Right forelimb (tissue), 1 donor: ENCODE measurements around the gene HIBCH.
"Not testable (repeated sequence)": the region's sequence is repeated elsewhere in the genome, so short reads cannot be mapped to it uniquely, and the experiment has no call there.

Source experiments
- DNase-seq: peaks from one replicate; pipeline ENCODE4 v3.0.0-alpha.2; 2018

Gene HIBCH, protein sequence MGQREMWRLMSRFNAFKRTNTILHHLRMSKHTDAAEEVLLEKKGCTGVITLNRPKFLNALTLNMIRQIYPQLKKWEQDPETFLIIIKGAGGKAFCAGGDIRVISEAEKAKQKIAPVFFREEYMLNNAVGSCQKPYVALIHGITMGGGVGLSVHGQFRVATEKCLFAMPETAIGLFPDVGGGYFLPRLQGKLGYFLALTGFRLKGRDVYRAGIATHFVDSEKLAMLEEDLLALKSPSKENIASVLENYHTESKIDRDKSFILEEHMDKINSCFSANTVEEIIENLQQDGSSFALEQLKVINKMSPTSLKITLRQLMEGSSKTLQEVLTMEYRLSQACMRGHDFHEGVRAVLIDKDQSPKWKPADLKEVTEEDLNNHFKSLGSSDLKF

DNA sequence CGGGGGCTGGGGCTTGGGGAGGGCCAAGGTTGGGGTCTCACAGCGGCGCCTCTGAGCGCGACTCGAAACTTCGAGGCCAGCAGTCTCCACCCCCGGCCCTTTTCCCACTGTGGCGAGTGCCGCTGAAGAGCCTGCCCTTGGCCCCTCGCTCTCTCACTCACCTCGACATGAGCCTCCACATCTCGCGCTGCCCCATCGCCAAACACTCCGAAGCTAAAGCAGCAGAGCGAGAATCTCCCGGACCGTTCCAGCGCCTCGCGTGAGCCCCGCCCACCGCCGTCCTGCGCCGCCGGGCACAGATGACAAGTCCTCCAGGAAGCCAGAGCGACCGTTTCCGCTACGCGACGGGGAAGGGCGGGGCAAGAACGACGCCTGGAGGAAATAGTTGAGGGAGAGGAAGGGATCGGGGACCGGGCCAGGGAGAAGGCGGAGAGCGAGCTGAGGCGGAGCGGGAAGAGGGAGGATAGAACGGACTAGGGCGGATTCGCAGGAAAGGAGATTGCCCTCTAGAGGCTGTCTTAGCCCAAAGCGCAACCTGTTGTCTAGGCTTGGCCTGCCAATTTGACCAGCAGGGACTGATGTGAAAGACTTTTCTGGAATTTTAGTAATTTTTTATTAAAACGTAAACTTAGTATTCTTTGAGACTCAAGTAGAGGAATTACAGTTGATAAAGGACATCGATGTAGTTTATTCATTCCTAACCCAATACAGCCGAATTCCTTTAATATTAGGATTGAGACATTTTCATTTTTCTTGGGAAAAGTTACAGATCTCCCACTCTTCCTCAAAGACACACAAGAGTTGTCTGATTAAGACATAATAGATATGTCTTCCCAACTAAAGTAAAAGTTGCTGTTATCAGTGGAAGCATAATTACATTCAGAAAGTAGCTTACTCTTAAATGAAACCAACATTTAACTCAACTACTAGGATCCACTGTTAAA is at the start of gene HIBCH:
Gene HIBCH (minus strand): TSS at position 272 of the 944 bp plus-strand sequence. CDS start 76 bp downstream, at position 196.
- peak; percentile 99 for DNase-seq

DNA sequence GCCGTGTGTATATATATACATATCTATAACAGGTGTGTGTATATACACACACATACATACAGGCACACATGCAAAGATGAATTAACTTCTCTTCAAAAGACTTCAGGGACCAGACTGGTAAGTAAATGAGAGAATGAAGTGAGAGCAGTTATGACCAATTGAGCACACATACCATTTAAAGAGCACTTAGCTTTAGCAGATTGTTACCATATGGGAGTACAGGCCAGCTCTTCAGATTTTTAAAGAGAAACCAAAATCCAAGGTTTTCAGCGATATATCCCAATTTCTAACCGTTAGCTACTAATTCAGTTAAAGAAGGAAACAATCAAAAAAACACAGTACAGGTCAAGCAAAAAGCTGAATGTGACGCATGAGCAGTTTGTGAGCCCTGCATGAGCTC is 47.5 kb upstream of the HIBCH start:
- no peak for DNase-seq

DNA sequence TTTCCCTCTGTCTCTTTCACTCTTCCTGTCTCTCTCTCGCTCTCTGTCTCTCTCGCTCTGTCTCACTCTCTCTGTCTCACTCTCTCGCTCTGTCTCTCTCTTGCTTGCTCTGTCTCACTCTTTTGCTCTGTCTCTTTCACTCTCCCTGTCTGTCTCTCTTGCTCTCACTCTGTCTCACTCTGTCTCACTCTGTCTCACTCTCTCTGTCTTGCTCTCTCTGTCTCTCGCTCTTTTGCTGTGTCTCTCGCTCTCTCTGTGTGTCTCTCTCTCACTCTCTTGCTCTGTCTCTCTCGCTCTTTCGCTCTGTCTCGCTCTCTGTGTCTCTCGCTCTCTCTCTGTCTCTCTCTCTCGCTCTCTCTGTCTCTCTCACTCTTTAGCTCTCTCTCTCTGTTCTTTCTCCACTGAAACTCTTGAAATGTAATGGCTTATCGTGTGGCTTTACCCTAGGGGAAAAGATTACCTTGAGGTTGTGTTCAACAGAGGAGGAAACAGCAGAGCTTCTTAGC is 46.7 kb upstream of the HIBCH start:
- no peak for DNase-seq

DNA sequence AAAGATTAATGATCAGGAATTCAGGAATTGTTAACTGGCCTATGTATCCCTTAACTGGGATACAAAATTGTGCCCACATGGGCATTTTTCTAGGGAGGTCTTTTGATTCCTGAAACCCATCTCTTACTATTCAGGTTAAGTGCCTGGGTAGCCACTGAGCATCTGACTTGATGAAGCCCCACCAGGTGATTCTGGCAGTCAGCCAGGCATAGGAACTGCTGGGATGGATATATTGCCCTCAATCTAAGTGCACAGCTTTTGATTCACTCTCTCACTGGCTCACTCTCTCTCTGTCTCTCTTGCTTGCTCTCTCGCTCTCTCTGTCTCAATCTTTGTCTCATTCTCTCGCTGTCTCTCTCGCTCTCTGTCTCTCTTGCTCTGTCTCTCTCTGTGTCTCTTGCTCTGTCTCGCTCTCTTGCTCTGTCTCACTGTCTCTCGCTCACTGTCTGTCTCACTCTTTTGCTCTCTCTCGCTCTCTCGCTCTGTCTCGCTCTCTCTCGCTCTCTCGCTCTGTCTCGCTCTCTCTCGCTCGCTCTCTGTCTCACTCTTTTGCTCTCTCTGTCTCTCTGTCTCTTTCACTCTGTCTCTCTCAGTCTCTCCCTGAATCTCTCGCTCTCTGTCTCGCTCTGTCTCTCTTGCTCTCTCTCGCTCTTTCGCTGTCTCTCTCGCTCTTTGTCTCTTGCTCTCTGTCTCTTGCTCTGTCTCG is 46.0 kb upstream of the HIBCH start:
- no peak for DNase-seq

DNA sequence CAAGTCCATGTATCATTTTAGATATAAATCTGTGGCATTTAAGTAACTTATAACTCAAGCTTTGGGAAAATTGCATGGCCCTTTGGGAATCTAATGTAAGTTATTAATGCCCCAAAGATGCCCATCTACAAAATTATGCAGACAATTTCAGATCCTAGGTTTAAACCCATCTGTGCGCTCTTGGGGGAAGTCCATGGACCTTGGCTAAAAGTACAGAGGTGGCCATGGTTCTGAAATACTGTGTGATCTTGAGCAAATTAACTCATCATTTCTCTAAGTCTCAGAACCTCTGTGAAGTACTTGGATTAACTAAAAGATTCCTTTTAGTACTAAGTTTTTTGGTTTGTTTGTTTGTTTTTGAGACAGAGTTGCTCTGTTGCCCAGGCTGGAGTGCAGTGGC is 43.3 kb upstream of the HIBCH start:
- no peak for DNase-seq

DNA sequence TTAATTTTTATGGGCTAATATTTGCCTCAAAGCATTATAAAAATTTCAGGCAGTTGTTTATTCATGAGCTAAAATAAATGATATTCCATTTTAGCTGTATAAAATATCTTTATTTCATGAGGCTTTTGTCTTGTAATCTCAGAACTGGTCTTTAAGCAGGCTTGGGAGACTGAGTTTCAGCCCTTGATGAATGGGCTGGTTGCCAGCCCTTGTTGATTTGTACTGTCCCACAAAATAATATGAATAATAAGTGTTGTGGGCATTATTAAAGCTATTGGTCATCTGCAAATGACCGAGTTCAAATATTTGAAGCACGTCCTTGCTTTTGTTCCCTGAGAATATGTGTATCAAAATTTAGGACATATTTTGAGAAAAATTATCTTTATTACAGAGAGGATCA is 41.9 kb upstream of the HIBCH start:
- DNase-seq = no peak

DNA sequence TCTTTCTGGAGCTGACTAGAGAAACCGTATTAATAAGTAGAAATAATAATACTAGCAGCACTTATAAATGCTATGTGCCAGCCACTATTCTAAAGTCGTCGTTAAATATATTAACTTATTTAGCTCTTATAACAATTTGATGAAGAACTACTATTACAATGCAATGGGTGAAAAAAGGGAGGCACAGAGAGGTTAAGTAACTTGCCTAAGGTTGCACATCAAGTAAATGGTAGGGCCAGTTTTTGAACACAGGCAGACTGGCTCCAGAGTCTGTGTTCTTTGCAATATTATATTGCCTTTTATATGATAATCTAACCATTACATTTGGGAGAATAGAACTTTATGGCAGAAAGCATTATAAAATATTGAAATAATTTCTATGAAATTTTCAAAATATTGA is 41.3 kb upstream of the HIBCH start:
- DNase-seq = no peak

DNA sequence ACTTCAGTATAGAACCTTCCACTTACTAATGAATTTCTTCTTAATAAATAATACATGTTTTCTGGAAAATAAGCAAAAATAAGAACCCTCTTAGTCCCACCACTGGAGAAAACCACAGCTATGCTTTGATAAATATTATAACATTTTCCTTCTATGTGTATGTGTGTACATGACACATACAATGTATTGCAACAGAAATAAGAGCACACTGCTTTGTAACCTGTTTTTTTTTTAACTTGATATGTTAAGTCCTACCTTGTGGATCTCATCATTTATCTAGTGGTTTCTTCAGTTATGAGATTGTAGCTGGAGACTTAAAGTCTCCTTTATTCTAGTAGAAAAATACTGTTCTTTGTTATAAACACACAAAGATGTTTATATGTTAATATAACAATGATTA is 40.9 kb upstream of the HIBCH start:
- no peak for DNase-seq

DNA sequence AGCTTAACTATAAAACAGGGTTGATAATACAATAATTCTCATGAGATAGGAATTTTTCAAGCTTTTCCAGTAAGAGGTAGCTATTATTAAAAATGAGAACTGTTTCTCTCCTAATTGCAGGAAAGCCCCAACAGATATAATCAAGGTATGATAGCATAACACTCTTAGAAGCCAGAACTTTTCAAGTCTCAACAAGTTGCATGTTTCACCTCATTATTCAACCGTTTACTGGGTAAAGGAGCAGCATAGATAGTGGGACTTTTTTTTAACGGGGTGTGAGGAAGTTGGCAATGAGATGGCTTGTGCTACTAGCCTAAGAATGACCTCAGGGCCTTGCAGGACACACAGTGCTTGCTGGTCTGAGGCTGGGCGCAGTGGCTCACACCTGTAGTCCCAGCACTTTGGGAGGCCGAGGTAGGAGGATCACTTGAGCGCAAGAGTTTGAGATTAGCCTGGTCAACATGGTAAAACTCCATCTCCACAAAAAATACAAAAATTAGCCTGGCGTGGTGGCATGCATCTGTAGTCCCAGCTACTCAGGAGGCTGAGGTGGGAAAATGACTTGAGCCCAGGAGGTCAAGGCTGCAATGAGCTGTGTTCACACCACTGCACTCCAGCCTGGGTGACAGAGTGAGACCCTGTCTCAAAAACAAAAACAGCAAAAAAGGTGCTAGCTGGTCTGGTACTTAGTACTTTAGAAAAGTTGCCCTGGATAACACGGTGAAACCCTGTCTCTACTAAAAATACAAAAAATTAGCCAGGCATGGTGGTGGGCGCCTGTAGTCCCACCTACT is 39.2 kb upstream of the HIBCH start:
- DNase-seq = not testable (repeated sequence)

DNA sequence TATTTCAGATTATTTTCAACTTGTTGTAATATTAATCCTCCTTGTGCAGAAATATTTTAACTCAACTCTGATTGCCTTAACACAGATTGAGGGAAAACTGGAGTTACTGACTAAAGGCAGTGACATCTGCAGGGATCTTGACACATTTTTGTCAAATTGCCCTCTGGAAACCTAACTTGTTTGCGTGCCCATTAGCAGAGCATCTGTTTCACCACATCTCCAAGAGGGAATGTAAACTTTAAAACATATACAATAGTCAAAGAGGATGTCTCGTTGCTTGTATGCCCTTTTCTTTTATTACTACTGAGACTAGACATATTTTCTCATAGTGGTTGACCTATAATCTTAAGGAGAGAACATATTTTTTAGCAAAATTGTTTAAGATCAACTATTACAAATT is 38.0 kb upstream of the HIBCH start:
- no peak for DNase-seq

DNA sequence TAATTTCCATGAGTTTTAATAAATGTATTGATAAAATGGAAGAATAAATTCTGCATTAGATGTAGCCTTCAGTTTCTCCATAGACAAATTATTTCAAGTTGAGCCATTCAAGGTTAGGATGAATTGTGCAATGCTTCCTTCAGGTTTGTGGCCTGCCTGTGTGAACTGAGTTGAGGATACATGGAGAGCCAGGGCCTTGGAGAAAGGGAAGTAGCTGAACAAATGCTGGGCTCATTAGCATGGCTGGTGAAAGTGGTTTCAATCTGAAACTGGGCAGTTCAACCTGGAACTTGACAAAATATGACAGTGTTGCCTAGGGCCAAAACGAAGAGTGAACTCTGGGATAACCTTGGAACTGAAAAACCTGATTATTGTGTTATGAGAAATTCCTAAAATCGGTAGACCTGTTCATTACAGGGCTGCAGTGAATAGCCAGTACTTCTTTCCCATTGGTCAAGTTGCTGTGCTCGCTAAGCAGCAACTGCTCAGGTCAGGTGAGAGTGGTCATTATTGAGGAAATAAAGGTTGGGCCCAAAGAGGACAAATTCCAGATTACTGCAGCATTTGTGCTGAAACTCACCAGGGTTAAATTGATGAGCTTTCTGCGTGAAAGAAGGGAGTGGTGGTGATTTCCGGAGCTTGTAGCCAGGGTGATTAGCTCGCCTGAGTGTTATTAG is 36.5 kb upstream of the HIBCH start:
- DNase-seq = no peak

DNA sequence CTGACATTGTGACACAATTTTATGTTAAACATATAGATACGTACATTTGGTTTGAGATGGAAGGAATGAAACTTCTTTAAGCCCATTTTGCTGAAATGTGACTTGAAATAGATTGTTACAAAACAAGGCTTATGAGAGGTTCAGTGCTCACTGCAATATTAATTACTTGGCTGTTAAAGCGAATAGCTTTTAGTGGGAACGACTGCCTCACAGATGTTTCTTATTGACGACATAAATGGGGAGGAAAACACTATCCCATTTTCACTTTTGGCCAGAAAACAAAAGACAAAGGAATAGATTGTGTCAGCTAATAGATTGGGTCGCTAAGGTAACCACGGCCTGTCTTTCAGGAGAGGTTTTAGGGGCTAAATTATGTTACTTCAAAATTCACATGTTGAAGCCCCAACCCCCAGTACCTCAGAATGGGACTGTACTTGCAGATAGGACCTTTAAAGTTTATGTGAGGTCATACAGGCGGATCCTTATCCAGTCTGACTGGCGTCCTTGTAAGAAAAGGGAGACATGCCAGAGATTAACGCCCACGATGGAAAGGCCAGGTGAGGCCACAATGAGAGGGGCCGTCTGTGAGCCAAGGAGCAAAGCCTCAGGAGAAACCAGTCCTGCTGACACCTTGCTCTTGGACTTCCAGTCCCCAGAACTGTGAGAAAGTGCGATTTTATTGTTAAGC is 34.5 kb upstream of the HIBCH start:
- DNase-seq = no peak

DNA sequence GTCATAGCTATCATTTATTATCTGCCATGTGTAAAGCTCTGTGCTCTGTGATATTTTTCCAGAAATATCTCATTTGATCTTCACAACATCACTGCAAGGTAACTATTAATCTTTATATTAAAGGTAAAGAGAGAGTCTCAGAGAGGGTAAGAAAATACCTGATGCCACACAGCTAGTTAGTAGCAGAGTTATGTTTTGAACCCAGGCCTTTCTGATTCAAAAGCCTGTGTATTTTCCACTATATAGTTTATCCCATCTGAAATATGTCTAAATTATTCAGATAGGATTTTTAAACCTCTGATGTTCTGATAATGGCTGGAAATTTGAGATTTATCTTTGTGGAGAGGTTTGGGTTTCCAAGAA is 33.9 kb upstream of the HIBCH start:
- DNase-seq = no peak

DNA sequence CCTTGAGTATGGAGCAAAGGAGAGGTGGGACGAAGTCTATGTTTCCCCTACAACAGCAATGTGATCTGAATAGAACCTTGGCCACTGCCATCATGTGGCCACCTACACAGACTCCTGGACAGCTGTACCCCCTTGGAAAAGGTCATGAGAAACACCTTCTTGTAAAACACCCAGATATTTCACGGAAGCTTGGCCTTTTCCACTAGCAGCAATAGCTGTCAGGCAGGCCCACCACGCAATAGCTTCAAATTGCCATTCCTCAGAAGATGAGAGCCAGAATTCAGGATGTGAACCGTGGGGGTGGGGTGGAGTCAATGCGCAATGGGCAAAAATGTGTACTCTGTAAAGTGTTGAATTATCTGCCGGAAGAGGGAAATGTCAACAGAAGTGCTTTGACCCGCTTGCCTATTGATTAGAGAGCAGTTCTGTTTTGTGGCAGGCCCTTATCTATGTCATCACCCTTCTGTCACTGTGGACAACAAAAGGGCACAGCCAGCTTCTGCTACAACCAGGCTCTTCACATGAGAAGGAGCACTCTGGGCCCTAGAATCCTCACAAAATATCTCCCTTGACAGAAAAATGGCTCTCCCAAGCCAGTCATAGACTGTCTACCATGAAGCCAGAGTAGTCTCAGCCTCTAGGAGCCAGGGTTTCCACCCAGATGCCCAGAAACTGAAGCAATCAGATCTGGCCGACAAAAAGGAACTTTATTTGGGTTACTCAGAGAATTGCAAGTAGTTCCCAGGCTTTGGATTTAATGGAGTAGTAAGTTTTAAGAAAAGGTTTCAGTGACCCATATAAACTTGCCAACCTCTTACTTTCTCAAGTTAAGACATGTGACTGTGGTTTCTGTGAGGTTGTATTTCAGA is 33.3 kb upstream of the HIBCH start:
- no peak for DNase-seq

DNA sequence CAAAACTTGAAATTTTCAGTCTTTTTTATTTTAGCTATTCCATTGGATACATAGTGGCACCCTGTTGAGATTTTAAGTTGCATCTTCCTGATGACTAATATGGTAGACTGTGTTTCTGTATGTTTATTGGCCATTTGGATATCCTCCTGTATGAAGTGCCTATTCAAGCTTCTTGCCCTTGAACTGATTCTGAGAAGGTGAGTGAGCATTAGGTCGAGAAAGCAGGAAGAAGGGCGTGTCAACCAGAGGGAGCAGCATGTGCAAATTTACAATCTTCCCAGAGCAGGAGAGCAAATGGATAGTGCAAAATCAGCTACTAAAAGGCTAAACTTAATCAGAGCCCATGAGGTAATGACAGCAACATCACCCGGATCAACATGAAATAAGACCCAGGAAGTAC is 32.3 kb upstream of the HIBCH start:
- DNase-seq = no peak

DNA sequence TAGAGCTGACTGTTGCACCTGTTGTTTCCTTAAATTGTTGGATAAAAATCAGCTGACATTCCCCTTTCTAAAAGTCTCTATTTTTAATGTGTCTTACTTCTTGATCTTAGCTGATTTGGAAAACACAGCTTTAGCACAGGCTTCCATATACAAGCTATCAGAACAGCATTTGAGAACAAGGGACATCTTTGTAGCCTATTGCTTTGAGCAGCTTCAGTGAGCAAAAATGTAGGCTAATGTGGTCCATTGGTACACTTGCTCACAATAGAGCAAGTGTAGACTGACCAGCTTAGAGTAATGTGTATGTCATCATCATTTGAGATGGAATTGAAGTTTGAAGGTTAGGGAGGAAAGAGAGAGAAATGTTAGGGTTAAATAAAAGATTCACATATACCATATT is 30.7 kb upstream of the HIBCH start:
- DNase-seq = no peak

DNA sequence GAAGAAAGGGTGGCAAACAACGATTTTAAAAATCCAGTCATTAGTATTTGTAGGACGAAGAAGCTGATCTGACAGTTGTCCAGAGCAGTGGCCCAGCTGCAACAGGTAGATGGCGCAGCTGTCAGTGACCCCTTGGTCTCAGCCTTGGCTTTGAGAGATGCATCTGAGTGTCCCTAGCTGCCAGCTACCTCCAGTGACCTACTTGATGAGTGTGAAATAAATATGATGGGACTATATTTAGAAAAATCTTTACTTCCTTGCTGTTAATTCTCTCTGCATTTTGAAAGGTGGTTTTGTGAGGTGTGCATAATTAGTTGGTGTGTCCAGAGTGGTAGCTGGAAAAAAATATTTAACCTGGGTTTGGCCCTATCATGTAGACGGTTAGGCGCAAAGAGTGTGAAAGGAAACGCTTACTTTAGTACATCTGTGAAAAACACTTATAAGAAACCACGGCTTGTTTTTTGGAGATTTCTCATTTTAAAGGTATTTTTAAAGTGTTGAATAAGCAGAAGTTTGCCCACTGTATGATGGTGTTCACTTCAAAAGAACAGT is 24.7 kb upstream of the HIBCH start:
- DNase-seq = no peak

DNA sequence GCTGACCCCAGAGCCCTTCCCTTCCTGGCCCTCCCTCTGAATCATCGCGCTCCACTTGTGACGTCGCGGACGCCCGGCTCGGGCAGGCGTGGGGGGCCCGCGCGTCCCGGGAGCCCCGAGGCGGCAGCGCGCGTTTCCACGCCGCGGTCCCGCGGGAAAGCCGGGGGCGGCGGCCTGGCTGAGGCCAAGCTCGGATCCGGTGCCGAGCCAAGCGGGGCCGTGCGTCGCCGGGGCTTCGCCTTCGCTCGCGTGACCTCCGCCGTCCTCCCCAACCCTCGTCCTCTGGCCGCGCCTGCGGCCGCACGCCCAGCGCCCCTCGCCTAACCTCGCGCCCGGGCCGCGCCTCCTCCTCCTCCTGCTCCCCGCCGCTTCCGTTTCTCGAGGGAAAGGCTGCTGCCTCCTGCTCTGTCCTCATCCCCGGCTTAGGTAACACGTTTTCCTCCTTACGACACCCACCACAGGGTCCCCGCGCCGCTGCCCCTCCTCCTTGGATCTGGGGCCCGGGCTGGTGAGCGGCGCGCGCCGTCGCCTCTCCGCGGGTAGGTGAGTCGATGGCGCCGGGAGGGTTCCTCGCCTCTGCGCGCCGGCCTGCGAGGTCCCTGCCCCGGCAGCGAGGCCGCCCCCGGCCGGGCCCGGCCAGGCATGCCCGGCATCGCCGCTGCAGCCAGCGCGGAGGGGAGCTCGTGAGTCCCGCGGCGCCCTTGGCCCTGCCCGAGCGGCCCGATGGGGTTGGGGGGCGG is 24.1 kb upstream of the HIBCH start, which contains the start of gene INPP1:
Gene INPP1 (plus strand): TSS at position 54 of the 740 bp plus-strand sequence. CDS start 16,514 bp downstream, outside the sequence.
- DNase-seq = peak; percentile 78

DNA sequence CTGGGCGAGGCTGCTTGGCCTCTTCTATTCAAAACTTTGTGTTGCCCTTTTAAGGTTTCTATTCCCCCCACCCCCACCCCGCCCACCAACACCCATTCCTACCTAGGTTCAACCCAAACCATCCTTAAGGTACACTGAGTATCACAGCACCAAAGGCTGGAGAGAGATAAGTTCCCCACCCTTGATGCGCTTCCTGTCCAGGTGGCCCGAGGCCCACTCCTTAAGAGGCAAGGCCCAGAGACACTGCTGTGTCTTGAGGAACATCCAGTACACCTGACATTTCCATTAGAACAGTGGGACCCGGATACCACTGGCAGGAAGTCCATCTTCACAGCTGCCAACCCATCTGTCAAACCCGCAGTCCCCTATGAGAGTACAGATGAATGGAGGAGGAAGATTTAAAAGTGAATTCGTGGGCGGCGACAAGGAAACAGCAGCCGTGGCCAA is 23.5 kb upstream of the HIBCH start:
- DNase-seq = no peak
